Fibroblast of lung (primary cell): ENCODE results near the gene TNFSF18. TPM values are rescaled to one million over a fixed set of nuclear protein-coding genes. Genes with fewer than 3 reads are reported as not detected.

Experiments used
- DNase-seq, 2 donors: peaks; one replicate each; pipeline versions ENCODE4 v3.0.0 to v3.0.0-alpha.2; 2010; ENCODE audit warnings: low read depth in 2 of 2
- H2AFZ ChIP-seq: 2 replicates; pipeline ENCODE4 v1.5.1; 2012; ENCODE audit warnings: low read length, control low read depth, inconsistent platforms
- H3K27ac ChIP-seq: 2 replicates; pipeline ENCODE4 v1.5.1; 2011; ENCODE audit warnings: low read length, control low read depth; ENCODE audit not compliant: insufficient read depth
- H3K27me3 ChIP-seq: 2 replicates; pipeline ENCODE4 v1.5.1; 2011; ENCODE audit warnings: mild to moderate bottlenecking, low read length; ENCODE audit not compliant: control insufficient read depth, insufficient read depth
- H3K36me3 ChIP-seq: 2 replicates; pipeline ENCODE4 v1.5.1; 2011; ENCODE audit warnings: low read length; ENCODE audit not compliant: control insufficient read depth, insufficient read depth
- H3K4me1 ChIP-seq: 2 replicates; pipeline ENCODE4 v1.5.1; 2011; ENCODE audit warnings: low read length; ENCODE audit not compliant: control insufficient read depth, insufficient read depth; ENCODE audit errors: extremely low read depth
- H3K4me2 ChIP-seq: 2 replicates; pipeline ENCODE4 v1.5.1; 2011; ENCODE audit warnings: low read length, control low read depth; ENCODE audit not compliant: insufficient read depth; ENCODE audit errors: extremely low read depth
- H3K4me3 ChIP-seq, 4 experiments: fragments of 200-600 bp in 1 of 4; sonication (generic) in 1 of 4; replicated peaks in 1 of 4; 2 replicates each; pipeline ENCODE4 v1.5.1; 2011 to 2016; ENCODE audit warnings: low read length in 4 of 4, low read depth in 3 of 4, mild to moderate bottlenecking in 3 of 4, control low read depth in 2 of 4, inconsistent platforms in 1 of 4, mixed read lengths in 1 of 4; ENCODE audit not compliant: insufficient read depth in 1 of 4; ENCODE audit errors: control extremely low read depth in 1 of 4
- H3K79me2 ChIP-seq: 2 replicates; pipeline ENCODE4 v1.5.1; 2012; ENCODE audit warnings: mild to moderate bottlenecking, low read length, inconsistent platforms; ENCODE audit not compliant: control insufficient read depth, insufficient read depth
- H3K9ac ChIP-seq: 2 replicates; pipeline ENCODE4 v1.5.1; 2011; ENCODE audit warnings: mild to moderate bottlenecking, low read length, control low read depth; ENCODE audit not compliant: insufficient read depth
- H3K9me3 ChIP-seq: 2 replicates; pipeline ENCODE4 v1.5.1; 2012; ENCODE audit warnings: low read depth, low read length; ENCODE audit not compliant: control insufficient read depth, insufficient read depth
- H4K20me1 ChIP-seq: 2 replicates; pipeline ENCODE4 v1.5.1; 2011; ENCODE audit warnings: low read length; ENCODE audit not compliant: control insufficient read depth, insufficient read depth; ENCODE audit errors: extremely low read depth
- CTCF ChIP-seq, 2 donors: IDR thresholded peaks in 1 of 2; conservative IDR thresholded peaks in 1 of 2; 1 replicate in 1 of 2; 2 replicates in 1 of 2; pipeline ENCODE4 v1.5.1; 2011 to 2012; ENCODE audit warnings: low read length in 2 of 2, control low read depth in 1 of 2, inconsistent platforms in 1 of 2, low read depth in 1 of 2, mild to moderate bottlenecking in 1 of 2
- EZH2 ChIP-seq: IDR thresholded peaks from 2 replicates; pipeline ENCODE4 v1.5.1; 2012; ENCODE audit warnings: low read length, control low read depth, mild to moderate bottlenecking; ENCODE audit errors: missing control alignments
- polyA plus RNA-seq, 2 donors: library from polyadenylated mRNA; depleted of rRNA in 1 of 2; stranded (reverse) in 1 of 2; unstranded in 1 of 2; fragments of >200 nt; gene quantifications; 2 replicates each; pipeline ENCODE4 v1.2.1, GENCODE V29; 2011 to 2012; ENCODE audit warnings: missing spikeins in 1 of 2
- total RNA-seq: library from RNA; depleted of rRNA; stranded (reverse); fragments of >200 nt; gene quantifications from 2 replicates; pipeline ENCODE4 v1.2.1, GENCODE V29; 2014

Gene TNFSF18
- total and polyA plus RNA-seq, 2 donors (not counting 1 experiment from before 2014, with no cell fraction given), result 0.33 to 5.5 TPM

GRCh38 chr1:173058556-173058955 lies 7.8 kb upstream of the TNFSF18 start:
- Histone ChIP-seq H4K20me1 (no peaks in the 10 kb centered on the region), H3K27me3 (no peaks in the 10 kb centered on the region), H3K4me3 (no peak overlapping the region), H3K36me3 (no peaks in the 10 kb centered on the region), H3K9ac (no peak overlapping the region), H3K4me2 (no peak overlapping the region), H3K9me3 (no peaks in the 10 kb centered on the region), H2AFZ (no peak overlapping the region), H3K4me1 (no peaks in the 10 kb centered on the region), H3K27ac (no peak overlapping the region), H3K79me2 (no peaks in the 10 kb centered on the region)
- DNase-seq, result no peak
- TF ChIP-seq CTCF (conservative IDR thresholded peaks at IDR 0.05 in 1 of 2, IDR thresholded peaks at IDR 0.05 in 1 of 2; ENCODE audit: low read depth in 1 of 2, low read length in 2 of 2), result no peak
- no peak for TF ChIP-seq EZH2

- Histone ChIP-seq H4K20me1 (no peaks in the 10 kb centered on the region), H2AFZ (no peak overlapping the region), H3K4me3 (no peak overlapping the region), H3K79me2 (no peaks in the 10 kb centered on the region), H3K36me3 (no peaks in the 10 kb centered on the region), H3K4me2 (no peak overlapping the region), H3K4me1 (no peaks in the 10 kb centered on the region), H3K9me3 (no peaks in the 10 kb centered on the region), H3K27ac (no peak overlapping the region), H3K9ac (no peak overlapping the region), H3K27me3 (no peaks in the 10 kb centered on the region)
- DNase-seq, result no peak
- TF ChIP-seq EZH2 (no peak), CTCF (conservative IDR thresholded peaks at IDR 0.05 in 1 of 2, IDR thresholded peaks at IDR 0.05 in 1 of 2; ENCODE audit: low read depth in 1 of 2, low read length in 2 of 2) (no peak)
Measured at GRCh38 chr1:173057984-173058383, 7.2 kb upstream of the TNFSF18 start.

- no peak overlapping the region for H3K4me2 ChIP-seq
- no peak for DNase-seq
- TF ChIP-seq CTCF (conservative IDR thresholded peaks at IDR 0.05 in 1 of 2, IDR thresholded peaks at IDR 0.05 in 1 of 2; ENCODE audit: low read depth in 1 of 2, low read length in 2 of 2) (no peak), EZH2 (no peak)
Measured at GRCh38 chr1:173056365-173056764, 5.6 kb upstream of the TNFSF18 start.

More at GRCh38 chr1:173056365-173056764, 5.6 kb upstream of the TNFSF18 start:
- Histone ChIP-seq H3K9ac (no peak overlapping the region), H3K36me3 (no peaks in the 10 kb centered on the region), H3K27ac (no peak overlapping the region), H3K9me3 (no peaks in the 10 kb centered on the region), H3K27me3 (no peaks in the 10 kb centered on the region), H3K4me1 (peaks cover 2% of the 10 kb centered on the region), H3K79me2 (no peaks in the 10 kb centered on the region), H4K20me1 (no peaks in the 10 kb centered on the region), H3K4me3 (no peak overlapping the region), H2AFZ (no peak overlapping the region)
